Esophagus muscularis mucosa (tissue), 3 donors: ENCODE measurements around the gene KSR1.

Experiments used
- POLR2AphosphoS5 ChIP-seq, 2 donors: sonication (generic); formaldehyde crosslinking; IDR thresholded peaks; one replicate each; pipeline ENCODE4 v1.6.1; 2017; ENCODE audit warnings: antibody characterized with exemption in 2 of 2
- TF ChIP-seq, protein P1 (sequence below), 3 experiments: fragments of 200-600 bp in 2 of 3; fragments of 450-650 bp in 1 of 3; sonication (generic) in 2 of 3; IDR thresholded peaks; one replicate each; pipeline ENCODE4 v1.5.1; 2017 to 2019; ENCODE audit warnings: antibody characterized with exemption in 3 of 3, mild to moderate bottlenecking in 2 of 3, moderate library complexity in 1 of 3

DNA sequence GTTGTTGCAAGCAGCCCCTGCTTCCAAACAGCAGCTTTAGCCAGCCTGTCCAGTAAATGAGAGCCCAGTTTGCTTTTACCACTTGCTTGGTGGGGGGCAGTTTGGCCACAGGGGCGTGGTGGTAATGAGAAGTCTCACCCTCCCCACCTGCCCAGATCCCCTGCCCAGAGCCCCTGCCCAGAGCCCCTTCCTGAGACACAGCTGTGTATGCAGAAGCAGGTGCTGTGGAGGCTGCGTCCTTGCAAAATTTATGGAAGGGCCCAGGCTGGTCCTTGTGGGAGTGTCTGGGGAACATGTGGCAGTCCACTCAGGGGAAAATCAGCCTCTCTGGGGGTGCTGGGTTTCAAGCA is 147.1 kb downstream of the KSR1 start:
- TF ChIP-seq, protein P1, sequence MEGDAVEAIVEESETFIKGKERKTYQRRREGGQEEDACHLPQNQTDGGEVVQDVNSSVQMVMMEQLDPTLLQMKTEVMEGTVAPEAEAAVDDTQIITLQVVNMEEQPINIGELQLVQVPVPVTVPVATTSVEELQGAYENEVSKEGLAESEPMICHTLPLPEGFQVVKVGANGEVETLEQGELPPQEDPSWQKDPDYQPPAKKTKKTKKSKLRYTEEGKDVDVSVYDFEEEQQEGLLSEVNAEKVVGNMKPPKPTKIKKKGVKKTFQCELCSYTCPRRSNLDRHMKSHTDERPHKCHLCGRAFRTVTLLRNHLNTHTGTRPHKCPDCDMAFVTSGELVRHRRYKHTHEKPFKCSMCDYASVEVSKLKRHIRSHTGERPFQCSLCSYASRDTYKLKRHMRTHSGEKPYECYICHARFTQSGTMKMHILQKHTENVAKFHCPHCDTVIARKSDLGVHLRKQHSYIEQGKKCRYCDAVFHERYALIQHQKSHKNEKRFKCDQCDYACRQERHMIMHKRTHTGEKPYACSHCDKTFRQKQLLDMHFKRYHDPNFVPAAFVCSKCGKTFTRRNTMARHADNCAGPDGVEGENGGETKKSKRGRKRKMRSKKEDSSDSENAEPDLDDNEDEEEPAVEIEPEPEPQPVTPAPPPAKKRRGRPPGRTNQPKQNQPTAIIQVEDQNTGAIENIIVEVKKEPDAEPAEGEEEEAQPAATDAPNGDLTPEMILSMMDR (IDR thresholded peaks at IDR 0.05) = no peak
- no peak for TF ChIP-seq POLR2AphosphoS5 (IDR thresholded peaks at IDR 0.05)
